HepG2 (cell line): Measurements from ENCODE around the gene IL11RA. TPM values are rescaled to one million over a fixed set of nuclear protein-coding genes. Genes with fewer than 3 reads are reported as not detected.

ENCODE experiments used
- AHR ChIP-seq: IDR thresholded peaks from 2 replicates; pipeline ENCODE4 v1.6.1; 2018; ENCODE audit warnings: missing genetic modification reagents, missing compliant biosample characterization
- MAZ ChIP-seq, 2 experiments: sonication (generic) in 1 of 2; formaldehyde crosslinking in 1 of 2; IDR thresholded peaks; 2 replicates each; pipeline versions ENCODE4 v1.5.0 to v1.6.1; 2012 to 2020; ENCODE audit warnings: low read depth in 2 of 2, mild to moderate bottlenecking in 2 of 2, borderline replicate concordance in 1 of 2, improper control_type of control experiment in 1 of 2, low read length in 1 of 2, missing genetic modification reagents in 1 of 2, moderate library complexity in 1 of 2
- MED1 ChIP-seq: sonication (generic); formaldehyde crosslinking; IDR thresholded peaks from 2 replicates; pipeline ENCODE4 v1.4.0; 2020; ENCODE audit warnings: missing genetic modification reagents
- MEIS2 ChIP-seq: sonication (generic); formaldehyde crosslinking; IDR thresholded peaks from 2 replicates; pipeline ENCODE4 v1.9.0; 2021; ENCODE audit warnings: mild to moderate bottlenecking, missing genetic modification reagents
- NFIB ChIP-seq: sonication (generic); formaldehyde crosslinking; IDR thresholded peaks from 2 replicates; pipeline ENCODE4 v1.9.0; 2021; ENCODE audit warnings: missing genetic modification reagents, mild to moderate bottlenecking, borderline replicate concordance
- NFYC ChIP-seq: IDR thresholded peaks from 2 replicates; pipeline ENCODE4 v1.6.1; 2016; ENCODE audit warnings: missing genetic modification reagents, missing compliant biosample characterization
- POLR2AphosphoS5 ChIP-seq: IDR thresholded peaks from 2 replicates; pipeline ENCODE4 v1.6.1; 2012; ENCODE audit warnings: low read depth, low read length
- RFXANK ChIP-seq: IDR thresholded peaks from 2 replicates; pipeline ENCODE4 v1.6.1; 2016
- SIN3A ChIP-seq: IDR thresholded peaks from 2 replicates; pipeline ENCODE4 v1.6.1; 2011; ENCODE audit warnings: low read depth, mild to moderate bottlenecking, control low read depth, low read length, borderline replicate concordance
- ZMYM3 ChIP-seq: sonication (generic); formaldehyde crosslinking; IDR thresholded peaks from 2 replicates; pipeline ENCODE4 v1.5.1; 2020; ENCODE audit warnings: mild to moderate bottlenecking, missing genetic modification reagents
- ZNF605 ChIP-seq: sonication (generic); formaldehyde crosslinking; IDR thresholded peaks from 2 replicates; pipeline ENCODE4 v1.8.0; 2022; ENCODE audit warnings: mild to moderate bottlenecking, missing genetic modification reagents
- polyA plus RNA-seq, 8 experiments: library from polyadenylated mRNA; depleted of rRNA in 3 of 8; stranded (reverse) in 7 of 8; unstranded in 1 of 8; fragments of >200 nt; fragmentation: Illumina TruSeq in 4 of 8; extraction: Trizol in 4 of 8; gene quantifications; 2 replicates each; pipeline versions ENCODE4 v1.2.1 to v1.2.3, GENCODE V29; 2011 to 2016; ENCODE audit warnings: low read depth in 4 of 8, missing spikeins in 1 of 8, mixed read lengths in 1 of 8; ENCODE audit not compliant: insufficient read depth in 1 of 8
- total RNA-seq, 5 experiments: library from RNA; depleted of rRNA; stranded (reverse); fragments of >200 nt; fragmentation: Illumina TruSeq; extraction: Trizol; gene quantifications; 2 replicates each; pipeline ENCODE4 v1.2.3, GENCODE V29; 2016; ENCODE audit warnings: low read depth in 1 of 5
- TF ChIP-seq, protein P1 (sequence below): sonication (generic); formaldehyde crosslinking; IDR thresholded peaks from 2 replicates; pipeline ENCODE4 v1.4.0; 2020; ENCODE audit warnings: missing genetic modification reagents, borderline replicate concordance
- TF ChIP-seq, protein P2 (sequence below): sonication (generic); formaldehyde crosslinking; IDR thresholded peaks from 2 replicates; pipeline ENCODE4 v1.8.1; 2022; ENCODE audit warnings: low read depth, mild to moderate bottlenecking, missing genetic modification reagents
- TF ChIP-seq, protein P3 (sequence below), 2 experiments: sonication (generic) in 1 of 2; formaldehyde crosslinking in 1 of 2; IDR thresholded peaks; 2 replicates each; pipeline versions ENCODE4 v1.4.0 to v1.6.1; 2016 to 2020; ENCODE audit warnings: borderline replicate concordance in 1 of 2, low read depth in 1 of 2, mild to moderate bottlenecking in 1 of 2, missing genetic modification reagents in 1 of 2
- TF ChIP-seq, protein P4 (sequence below): sonication (generic); formaldehyde crosslinking; conservative IDR thresholded peaks from 2 replicates; pipeline ENCODE4 v1.8.1; 2023; ENCODE audit warnings: missing genetic modification reagents

The IL11RA gene
- total and polyA plus RNA-seq, 2 of the 13 experiments (the other 11 are each of a cell fraction or from before 2014, with no cell fraction given) = 2.0 to 4.2 TPM

DNA sequence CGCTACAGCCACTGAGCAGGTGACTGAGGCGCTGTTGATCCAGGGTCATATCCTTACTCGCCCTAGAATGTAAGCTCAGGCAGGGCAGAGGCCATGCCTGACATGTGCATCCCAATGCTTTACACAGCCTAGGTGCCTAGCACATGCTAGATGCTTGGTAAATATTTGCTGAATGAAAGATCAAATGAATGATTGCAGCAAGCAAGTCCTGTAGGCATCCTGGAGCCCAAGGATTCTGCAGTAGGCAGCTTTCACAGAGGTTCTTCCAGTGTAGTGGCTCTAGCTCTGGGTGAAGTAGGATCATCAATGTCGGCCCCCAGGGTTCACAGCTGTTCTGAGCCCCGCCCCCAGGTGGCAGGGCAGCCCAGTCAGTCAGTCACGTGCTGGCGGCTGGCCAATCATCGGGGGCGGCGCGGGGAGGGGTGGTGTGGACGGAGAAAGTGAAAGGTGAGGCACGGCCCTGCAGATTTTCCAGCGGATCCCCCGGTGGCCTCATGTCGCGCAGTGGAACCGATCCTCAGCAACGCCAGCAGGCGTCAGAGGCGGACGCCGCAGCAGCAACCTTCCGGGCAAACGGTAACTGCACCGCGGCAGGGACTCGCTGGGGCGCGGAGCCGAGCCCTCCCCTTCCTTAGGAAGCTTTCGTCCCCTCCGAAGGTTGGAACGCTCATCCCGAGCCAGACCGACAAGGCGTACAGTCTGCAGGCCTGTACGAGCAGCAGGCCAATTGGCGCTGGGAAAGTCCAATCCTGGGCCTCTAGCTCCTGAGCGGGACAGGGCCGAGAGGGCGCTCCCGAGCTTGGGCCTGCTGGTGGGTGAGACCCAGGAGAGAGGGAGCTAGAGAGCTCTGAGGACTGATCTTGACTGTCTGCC is 5.5 kb upstream of the IL11RA start, which contains the start of gene GALT (continued):
- TF ChIP-seq MAZ (IDR thresholded peaks at IDR 0.05; ENCODE audit: borderline replicate concordance, low read depth, low read length) (no peak; the same call in 1 of the 2 replicates), MAZ (CRISPR knock-in tag; IDR thresholded peaks at IDR 0.05; ENCODE audit: low read depth) (peak; percentile 61; the same call in 1 of the 2 replicates), MEIS2 (peak; percentile 41; the same call in 1 of the 2 replicates), SIN3A (no peak; the same call in 1 of the 2 replicates), AHR (CRISPR knock-in tag) (no peak), ZNF605 (CRISPR knock-in tag) (peak; percentile 63; the same call in 1 of the 2 replicates), ZMYM3 (peak; percentile 40; the same call in 1 of the 2 replicates), NFIB (CRISPR knock-in tag) (no peak), MED1 (CRISPR knock-in tag) (peak; percentile 16), POLR2AphosphoS5 (peak; percentile 86), RFXANK (CRISPR knock-in tag) (0 out of 2 replicates have a peak, but pooled peaks have one; percentile 42), NFYC (CRISPR knock-in tag) (peak; percentile 95)
- TF ChIP-seq, protein P1, sequence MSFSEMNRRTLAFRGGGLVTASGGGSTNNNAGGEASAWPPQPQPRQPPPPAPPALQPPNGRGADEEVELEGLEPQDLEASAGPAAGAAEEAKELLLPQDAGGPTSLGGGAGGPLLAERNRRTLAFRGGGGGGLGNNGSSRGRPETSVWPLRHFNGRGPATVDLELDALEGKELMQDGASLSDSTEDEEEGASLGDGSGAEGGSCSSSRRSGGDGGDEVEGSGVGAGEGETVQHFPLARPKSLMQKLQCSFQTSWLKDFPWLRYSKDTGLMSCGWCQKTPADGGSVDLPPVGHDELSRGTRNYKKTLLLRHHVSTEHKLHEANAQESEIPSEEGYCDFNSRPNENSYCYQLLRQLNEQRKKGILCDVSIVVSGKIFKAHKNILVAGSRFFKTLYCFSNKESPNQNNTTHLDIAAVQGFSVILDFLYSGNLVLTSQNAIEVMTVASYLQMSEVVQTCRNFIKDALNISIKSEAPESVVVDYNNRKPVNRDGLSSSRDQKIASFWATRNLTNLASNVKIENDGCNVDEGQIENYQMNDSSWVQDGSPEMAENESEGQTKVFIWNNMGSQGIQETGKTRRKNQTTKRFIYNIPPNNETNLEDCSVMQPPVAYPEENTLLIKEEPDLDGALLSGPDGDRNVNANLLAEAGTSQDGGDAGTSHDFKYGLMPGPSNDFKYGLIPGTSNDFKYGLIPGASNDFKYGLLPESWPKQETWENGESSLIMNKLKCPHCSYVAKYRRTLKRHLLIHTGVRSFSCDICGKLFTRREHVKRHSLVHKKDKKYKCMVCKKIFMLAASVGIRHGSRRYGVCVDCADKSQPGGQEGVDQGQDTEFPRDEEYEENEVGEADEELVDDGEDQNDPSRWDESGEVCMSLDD (CRISPR knock-in tag) = 0 out of 2 replicates have a peak, but pooled peaks have one; percentile 22
- TF ChIP-seq, protein P2, sequence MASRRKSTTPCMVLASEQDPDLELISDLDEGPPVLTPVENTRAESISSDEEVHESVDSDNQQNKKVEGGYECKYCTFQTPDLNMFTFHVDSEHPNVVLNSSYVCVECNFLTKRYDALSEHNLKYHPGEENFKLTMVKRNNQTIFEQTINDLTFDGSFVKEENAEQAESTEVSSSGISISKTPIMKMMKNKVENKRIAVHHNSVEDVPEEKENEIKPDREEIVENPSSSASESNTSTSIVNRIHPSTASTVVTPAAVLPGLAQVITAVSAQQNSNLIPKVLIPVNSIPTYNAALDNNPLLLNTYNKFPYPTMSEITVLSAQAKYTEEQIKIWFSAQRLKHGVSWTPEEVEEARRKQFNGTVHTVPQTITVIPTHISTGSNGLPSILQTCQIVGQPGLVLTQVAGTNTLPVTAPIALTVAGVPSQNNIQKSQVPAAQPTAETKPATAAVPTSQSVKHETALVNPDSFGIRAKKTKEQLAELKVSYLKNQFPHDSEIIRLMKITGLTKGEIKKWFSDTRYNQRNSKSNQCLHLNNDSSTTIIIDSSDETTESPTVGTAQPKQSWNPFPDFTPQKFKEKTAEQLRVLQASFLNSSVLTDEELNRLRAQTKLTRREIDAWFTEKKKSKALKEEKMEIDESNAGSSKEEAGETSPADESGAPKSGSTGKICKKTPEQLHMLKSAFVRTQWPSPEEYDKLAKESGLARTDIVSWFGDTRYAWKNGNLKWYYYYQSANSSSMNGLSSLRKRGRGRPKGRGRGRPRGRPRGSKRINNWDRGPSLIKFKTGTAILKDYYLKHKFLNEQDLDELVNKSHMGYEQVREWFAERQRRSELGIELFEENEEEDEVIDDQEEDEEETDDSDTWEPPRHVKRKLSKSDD (CRISPR knock-in tag) = peak; percentile 52; the same call in 1 of the 2 replicates
- TF ChIP-seq, protein P3, sequence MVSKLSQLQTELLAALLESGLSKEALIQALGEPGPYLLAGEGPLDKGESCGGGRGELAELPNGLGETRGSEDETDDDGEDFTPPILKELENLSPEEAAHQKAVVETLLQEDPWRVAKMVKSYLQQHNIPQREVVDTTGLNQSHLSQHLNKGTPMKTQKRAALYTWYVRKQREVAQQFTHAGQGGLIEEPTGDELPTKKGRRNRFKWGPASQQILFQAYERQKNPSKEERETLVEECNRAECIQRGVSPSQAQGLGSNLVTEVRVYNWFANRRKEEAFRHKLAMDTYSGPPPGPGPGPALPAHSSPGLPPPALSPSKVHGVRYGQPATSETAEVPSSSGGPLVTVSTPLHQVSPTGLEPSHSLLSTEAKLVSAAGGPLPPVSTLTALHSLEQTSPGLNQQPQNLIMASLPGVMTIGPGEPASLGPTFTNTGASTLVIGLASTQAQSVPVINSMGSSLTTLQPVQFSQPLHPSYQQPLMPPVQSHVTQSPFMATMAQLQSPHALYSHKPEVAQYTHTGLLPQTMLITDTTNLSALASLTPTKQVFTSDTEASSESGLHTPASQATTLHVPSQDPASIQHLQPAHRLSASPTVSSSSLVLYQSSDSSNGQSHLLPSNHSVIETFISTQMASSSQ (IDR thresholded peaks at IDR 0.05; ENCODE audit: low read depth) = no peak
- TF ChIP-seq, protein P3 (CRISPR knock-in tag; IDR thresholded peaks at IDR 0.05; ENCODE audit: borderline replicate concordance) = peak; percentile 1; the same call in 1 of the 2 replicates
- TF ChIP-seq, protein P4, sequence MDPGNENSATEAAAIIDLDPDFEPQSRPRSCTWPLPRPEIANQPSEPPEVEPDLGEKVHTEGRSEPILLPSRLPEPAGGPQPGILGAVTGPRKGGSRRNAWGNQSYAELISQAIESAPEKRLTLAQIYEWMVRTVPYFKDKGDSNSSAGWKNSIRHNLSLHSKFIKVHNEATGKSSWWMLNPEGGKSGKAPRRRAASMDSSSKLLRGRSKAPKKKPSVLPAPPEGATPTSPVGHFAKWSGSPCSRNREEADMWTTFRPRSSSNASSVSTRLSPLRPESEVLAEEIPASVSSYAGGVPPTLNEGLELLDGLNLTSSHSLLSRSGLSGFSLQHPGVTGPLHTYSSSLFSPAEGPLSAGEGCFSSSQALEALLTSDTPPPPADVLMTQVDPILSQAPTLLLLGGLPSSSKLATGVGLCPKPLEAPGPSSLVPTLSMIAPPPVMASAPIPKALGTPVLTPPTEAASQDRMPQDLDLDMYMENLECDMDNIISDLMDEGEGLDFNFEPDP (CRISPR knock-in tag) = no peak
